Measurements from ENCODE around the gene CCDC201.

Gene CCDC201

GRCh38 chr7:45892407-45893035 lies 19.6 kb upstream of the CCDC201 start:
- DNase-seq, result no peak

- no peak for DNase-seq
Measured at GRCh38 chr7:45891462-45892402, 18.9 kb upstream of the CCDC201 start.

- DNase-seq, result no peak
Measured at GRCh38 chr7:45890902-45891461, 18.1 kb upstream of the CCDC201 start.

GRCh38 chr7:45890125-45890901 lies 17.4 kb upstream of the CCDC201 start:
- no peak for DNase-seq

GRCh38 chr7:45889367-45890067 lies 16.6 kb upstream of the CCDC201 start:
- DNase-seq, result no peak

- DNase-seq, result no peak
Measured at GRCh38 chr7:45888993-45889366, 16.1 kb upstream of the CCDC201 start.

GRCh38 chr7:45888185-45888992 lies 15.5 kb upstream of the CCDC201 start, which contains the start of gene IGFBP1:
Gene IGFBP1, plus strand, starts transcription at chr7:45888488. Its CDS starts 165 bp downstream, at chr7:45888653.
- DNase-seq, result no peak

GRCh38 chr7:45886931-45887667 lies 14.2 kb upstream of the CCDC201 start:
- no peak for DNase-seq

- DNase-seq, result no peak
Measured at GRCh38 chr7:45885264-45885882, 12.5 kb upstream of the CCDC201 start.

GRCh38 chr7:45884136-45884535 lies 11.3 kb upstream of the CCDC201 start:
- no peak for DNase-seq

- no peak for DNase-seq
Measured at GRCh38 chr7:45882465-45882810, 9.6 kb upstream of the CCDC201 start.

- DNase-seq, result no peak
Measured at GRCh38 chr7:45881759-45882464, 9.0 kb upstream of the CCDC201 start.

- DNase-seq, result no peak
Measured at GRCh38 chr7:45881280-45881758, 8.4 kb upstream of the CCDC201 start.

GRCh38 chr7:45880433-45880860 lies 7.6 kb upstream of the CCDC201 start:
- no peak for DNase-seq

GRCh38 chr7:45878457-45879144 lies 5.7 kb upstream of the CCDC201 start:
- DNase-seq, result no peak

- DNase-seq, result no peak
Measured at GRCh38 chr7:45876519-45876918, 3.6 kb upstream of the CCDC201 start.

GRCh38 chr7:45874408-45875131 lies 1.7 kb upstream of the CCDC201 start:
- no peak for DNase-seq

GRCh38 chr7:45873355-45873754 lies 473 bp upstream of the CCDC201 start:
- DNase-seq, result no peak

Measured in activated naive CD4-positive, alpha-beta T cell (primary cell).